IMR-90 (cell line): ENCODE data around the gene CCL28.

Experiments
- CHD1 ChIP-seq: IDR thresholded peaks from 2 replicates; pipeline ENCODE4 v1.6.1; 2012; ENCODE audit warnings: low read depth, low read length, improper control_type of control experiment
- CTCF ChIP-seq: conservative IDR thresholded peaks from 2 replicates; pipeline ENCODE4 v1.5.1; 2012; ENCODE audit warnings: mild to moderate bottlenecking, low read depth, low read length, improper control_type of control experiment
- ELK1 ChIP-seq: fragments of 150-350 bp; IDR thresholded peaks from 2 replicates; pipeline ENCODE4 v1.6.1; 2016; ENCODE audit warnings: low read depth, mild to moderate bottlenecking, low read length, moderate library complexity, borderline replicate concordance
- FOS ChIP-seq: fragments of 150-350 bp; IDR thresholded peaks from 2 replicates; pipeline ENCODE4 v1.6.1; 2016; ENCODE audit warnings: low read depth, low read length
- MAFK ChIP-seq: IDR thresholded peaks from 2 replicates; pipeline ENCODE4 v1.6.1; 2012; ENCODE audit warnings: low read depth, low read length, improper control_type of control experiment
- MAZ ChIP-seq: IDR thresholded peaks from 2 replicates; pipeline ENCODE4 v1.6.1; 2012; ENCODE audit warnings: low read depth, mild to moderate bottlenecking, low read length, improper control_type of control experiment, moderate library complexity, borderline replicate concordance
- MXI1 ChIP-seq: IDR thresholded peaks from 2 replicates; pipeline ENCODE4 v1.6.1; 2012; ENCODE audit warnings: low read depth, mild to moderate bottlenecking, low read length, moderate library complexity, borderline replicate concordance
- NFE2L2 ChIP-seq: fragments of 150-350 bp; IDR thresholded peaks from 2 replicates; pipeline ENCODE4 v1.6.1; 2016; ENCODE audit warnings: low read depth, mild to moderate bottlenecking, low read length
- POLR2A ChIP-seq: IDR thresholded peaks from 2 replicates; pipeline ENCODE4 v1.6.1; 2012; ENCODE audit warnings: mild to moderate bottlenecking, low read depth, low read length
- RAD21 ChIP-seq: IDR thresholded peaks from 2 replicates; pipeline ENCODE4 v1.6.1; 2012; ENCODE audit warnings: low read length, improper control_type of control experiment
- RFX5 ChIP-seq: IDR thresholded peaks from 2 replicates; pipeline ENCODE4 v1.8.0; 2012; ENCODE audit warnings: low read depth, mild to moderate bottlenecking, low read length, moderate library complexity
- SMC3 ChIP-seq: fragments of 150-350 bp; IDR thresholded peaks from 2 replicates; pipeline ENCODE4 v1.6.1; 2016; ENCODE audit warnings: low read depth, mild to moderate bottlenecking, antibody characterized with exemption, low read length, moderate library complexity
- USF2 ChIP-seq: fragments of 150-350 bp; IDR thresholded peaks from 2 replicates; pipeline ENCODE4 v1.6.1; 2017; ENCODE audit warnings: mild to moderate bottlenecking, antibody characterized with exemption, low read length, low read depth

GRCh38 chr5:43386960-43387362 is 25.2 kb downstream of the CCL28 start:
- TF ChIP-seq USF2 (no peak), MXI1 (no peak), MAZ (no peak), CTCF (no peak), FOS (no peak), RFX5 (no peak), SMC3 (no peak), CHD1 (no peak), POLR2A (no peak), RAD21 (no peak), MAFK (no peak), ELK1 (no peak), NFE2L2 (no peak)
